Heart left ventricle (tissue), 16 donors: ENCODE results near the gene JHY. TPM values are rescaled to one million over a fixed set of nuclear protein-coding genes. Genes with fewer than 3 reads are reported as not detected.
A peak's percentile ranks its signal among the peaks of the same experiment; 100 is the strongest.

ENCODE experiments used
- ATAC-seq, 4 donors: fragments of 200-7000 bp; cut with Tn5 transposase; one replicate each; pipeline ENCODE4 v1.9.1; 2020 to 2022; ENCODE audit warnings: moderate library complexity in 4 of 4, mild to moderate bottlenecking in 3 of 4, moderate number of reproducible peaks in 1 of 4
- DNase-seq, 5 donors: peaks; one replicate each; pipeline ENCODE4 v3.0.0-alpha.2; 2020
- H3K27ac ChIP-seq, 12 donors: fragments of 200-600 bp; sonication (generic) in 4 of 12; one replicate each; pipeline versions ENCODE4 v1.5.0 to v1.8.0; 2016 to 2022; ENCODE audit warnings: mild to moderate bottlenecking in 2 of 12
- H3K27me3 ChIP-seq, 9 donors: fragments of 200-600 bp; sonication (generic) in 2 of 9; one replicate each; pipeline versions ENCODE4 v1.5.1 to v1.8.0; 2016 to 2022; ENCODE audit warnings: mild to moderate bottlenecking in 3 of 9
- H3K36me3 ChIP-seq, 9 donors: fragments of 200-600 bp; sonication (generic) in 2 of 9; one replicate each; pipeline versions ENCODE4 v1.5.0 to v1.8.0; 2018 to 2022; ENCODE audit warnings: mild to moderate bottlenecking in 2 of 9
- H3K4me1 ChIP-seq, 12 donors: fragments of 200-600 bp; sonication (generic) in 4 of 12; one replicate each; pipeline versions ENCODE4 v1.5.0 to v1.8.0; 2016 to 2022; ENCODE audit warnings: mild to moderate bottlenecking in 3 of 12
- H3K4me3 ChIP-seq, 12 donors: fragments of 200-600 bp; sonication (generic) in 4 of 12; one replicate each; pipeline versions ENCODE4 v1.5.0 to v1.8.0; 2017 to 2022; ENCODE audit warnings: mild to moderate bottlenecking in 9 of 12, moderate library complexity in 4 of 12
- H3K9me3 ChIP-seq, 12 donors: fragments of 200-600 bp; sonication (generic) in 4 of 12; one replicate each; pipeline versions ENCODE4 v1.5.0 to v1.8.0; 2016 to 2022; ENCODE audit warnings: mild to moderate bottlenecking in 1 of 12
- POLR2A ChIP-seq, 2 donors: fragments of 450-650 bp; IDR thresholded peaks; one replicate each; pipeline ENCODE4 v1.6.1; 2017; ENCODE audit warnings: antibody characterized with exemption in 2 of 2, mild to moderate bottlenecking in 2 of 2, moderate library complexity in 2 of 2
- WGBS, 4 donors: extraction: QIAGEN DNeasy Blood & Tissue Kit in 2 of 4; methylation state at CpG; one replicate each; pipeline versions ENCODE4 v1.1.5 to v1.1.7; 2013 to 2018; 5-methylcytosine and 5-hydroxymethylcytosine counted together
- intact Hi-C, 10 donors: fragments of 100-400 bp; cut with DNase I; formaldehyde crosslinking; loops; one replicate each; pipeline versions ENCODE4 v1.11.1 to v1.14.2; 2022
- polyA plus RNA-seq, 2 donors: library from polyadenylated mRNA; stranded (reverse); fragments of 200-250 nt; gene quantifications; one replicate each; pipeline ENCODE4 v1.2.3, GENCODE V29; 2013
- total RNA-seq, 9 donors: library from RNA; depleted of rRNA in 2 of 9; stranded (reverse); fragments of >200 nt in 2 of 9; fragmentation: NEBNext Ultra II Directional in 3 of 9; extraction: Animal tissue kit (Norgen Biotek cat#: 25700) in 3 of 9; gene quantifications; one replicate each; pipeline versions ENCODE4 v1.1.0 to v1.2.4, GENCODE V29; 2016 to 2023
- TF ChIP-seq, protein P1 (sequence below), 12 donors: fragments of 200-600 bp; sonication (generic) in 4 of 12; IDR thresholded peaks; one replicate each; pipeline versions ENCODE4 v1.5.0 to v1.8.0; 2018 to 2022; ENCODE audit warnings: antibody characterized with exemption in 12 of 12, mild to moderate bottlenecking in 5 of 12
- donor health status: ischemic (EF 13 %, LVEDD 7.1; RV severe dilation, severe dysfunction).
- donor health status: healthy with polysubstance abuse.
- donor health status: DM: no; HTN: yes; CAD: no.
- donor health status: DM: no; HTN: no; CAD: no.
- donor health status: ischemic (EF 25% LVEDD 6.9; RV normal size, moderate dysfunction).
- donor health status: ischemic (EF 25% LVEDD 5.7; RV mildly dilated, moderate dysfunction).
- donor health status: healthy.
- donor health status: DM: yes; HTN: yes; CAD: no.
- donor health status: ischemic (EF 35%, LVEDD 5.7; RV mildly dilated, moderate dysfunction).
- donor health status: nonischemic (EF 11% LVEDD 7.7; RV severe dilation, severe dysfunction).
- donor health status: DM: yes; HTN: yes; CAD: no.
- donor health status: PGD.
- donor health status: ischemic (EF 29% LVEDD 5.4; RV normal size, mild dysfunction).
- donor health status: nonischemic (EF 23%, LVEDD 6.1; RV moderate dilation, normal function).

JHY gene
- total and polyA plus RNA-seq, 11 donors: 0.50 to 2.3 (median 0.93) TPM

DNA sequence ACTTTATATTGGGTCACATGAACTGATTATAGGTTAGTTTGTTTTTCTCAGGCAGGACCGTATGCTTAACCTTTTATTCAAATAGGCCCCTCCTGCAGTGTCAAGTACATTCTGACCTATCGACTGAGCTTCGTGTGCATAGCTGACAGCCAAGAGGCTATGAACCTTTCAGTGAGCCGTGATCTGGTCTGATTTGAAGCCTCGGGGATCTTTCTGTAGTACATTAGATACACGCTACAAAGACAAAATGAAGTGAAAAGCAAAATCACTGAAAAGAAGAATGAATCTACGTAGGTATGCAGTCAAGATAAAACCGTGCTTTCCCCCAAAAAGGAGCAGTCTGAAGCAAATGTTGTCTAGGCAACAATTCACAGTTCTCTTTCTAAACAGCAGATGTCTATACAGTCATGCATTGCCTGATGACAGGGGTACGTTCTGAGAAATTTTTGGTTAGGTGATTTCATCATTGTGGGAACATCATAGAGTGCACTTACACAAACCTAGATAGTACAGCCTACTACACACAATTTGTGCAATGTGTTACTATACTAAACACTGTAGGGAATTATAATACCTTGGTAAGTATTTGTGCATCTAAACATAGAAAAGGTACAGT is 18.1 kb downstream of the JHY start:
- ATAC-seq (no peak), DNase-seq (no peak)
- 79 to 88% (median 85%) methylated on average over 9 of the region's 9 CpGs for WGBS, 4 donors
- intact Hi-C loops: no loop called here
- Histone ChIP-seq H3K27me3 (no peaks in the 10 kb centered on the region), H3K27ac (no peak overlapping the region), H3K4me3 (no peak overlapping the region), H3K36me3 (peaks cover 0 to 6% (median 0%) of the 10 kb centered on the region in 9 donors), H3K4me1 (no peaks in the 10 kb centered on the region), H3K9me3 (no peaks in the 10 kb centered on the region)
- TF ChIP-seq POLR2A (IDR thresholded peaks at IDR 0.05): no peak
- TF ChIP-seq, protein P1, sequence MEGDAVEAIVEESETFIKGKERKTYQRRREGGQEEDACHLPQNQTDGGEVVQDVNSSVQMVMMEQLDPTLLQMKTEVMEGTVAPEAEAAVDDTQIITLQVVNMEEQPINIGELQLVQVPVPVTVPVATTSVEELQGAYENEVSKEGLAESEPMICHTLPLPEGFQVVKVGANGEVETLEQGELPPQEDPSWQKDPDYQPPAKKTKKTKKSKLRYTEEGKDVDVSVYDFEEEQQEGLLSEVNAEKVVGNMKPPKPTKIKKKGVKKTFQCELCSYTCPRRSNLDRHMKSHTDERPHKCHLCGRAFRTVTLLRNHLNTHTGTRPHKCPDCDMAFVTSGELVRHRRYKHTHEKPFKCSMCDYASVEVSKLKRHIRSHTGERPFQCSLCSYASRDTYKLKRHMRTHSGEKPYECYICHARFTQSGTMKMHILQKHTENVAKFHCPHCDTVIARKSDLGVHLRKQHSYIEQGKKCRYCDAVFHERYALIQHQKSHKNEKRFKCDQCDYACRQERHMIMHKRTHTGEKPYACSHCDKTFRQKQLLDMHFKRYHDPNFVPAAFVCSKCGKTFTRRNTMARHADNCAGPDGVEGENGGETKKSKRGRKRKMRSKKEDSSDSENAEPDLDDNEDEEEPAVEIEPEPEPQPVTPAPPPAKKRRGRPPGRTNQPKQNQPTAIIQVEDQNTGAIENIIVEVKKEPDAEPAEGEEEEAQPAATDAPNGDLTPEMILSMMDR (IDR thresholded peaks at IDR 0.05): no peak

DNA sequence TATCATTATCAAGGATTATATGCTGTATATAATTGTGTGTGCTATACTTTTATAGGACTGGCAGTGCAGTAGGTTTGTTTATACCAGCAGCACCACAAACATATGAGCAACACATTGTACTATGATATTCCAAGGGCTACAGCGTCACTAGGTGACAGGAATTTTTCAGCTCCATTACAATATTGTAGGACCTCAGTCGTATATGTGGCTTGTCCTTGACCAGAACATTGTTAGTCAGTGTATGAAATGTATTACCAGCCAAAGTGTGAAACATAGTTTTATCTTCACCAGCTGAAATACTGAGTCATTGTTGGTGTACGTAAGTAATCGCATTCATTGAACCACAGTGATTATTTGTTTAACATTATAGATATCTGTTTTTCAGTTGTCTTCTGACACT is 20.4 kb downstream of the JHY start:
- ATAC-seq: no peak
- no peaks in the 10 kb centered on the region for H3K4me1 ChIP-seq
- WGBS, 4 donors: 93 to 97% (median 97%) methylated on average over 4 of the region's 4 CpGs

DNA sequence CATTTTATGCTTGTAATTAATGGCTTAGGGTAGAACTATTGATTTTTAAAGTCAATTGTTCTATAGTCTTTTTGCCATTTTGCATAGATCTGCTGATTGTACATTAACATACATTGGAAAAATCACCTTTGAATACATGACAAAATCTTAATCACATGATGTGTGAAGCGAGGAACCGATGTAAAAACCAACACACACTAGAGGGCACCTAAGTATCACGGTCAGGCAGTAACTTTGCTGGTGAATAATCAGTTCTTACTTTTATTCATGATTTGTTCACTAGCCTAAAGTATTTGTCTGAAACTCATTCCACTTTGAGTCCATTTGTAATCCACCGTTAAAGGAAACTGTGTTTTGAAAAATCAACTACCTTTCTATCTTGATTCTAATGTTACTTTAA is 28.2 kb downstream of the JHY start:
- peaks cover 0 to 2% (median 0%) of the 10 kb centered on the region in 9 donors for H3K27me3 ChIP-seq
- H3K4me3 ChIP-seq: no peak overlapping the region
- no peaks in the 10 kb centered on the region for H3K36me3 ChIP-seq
- no peaks in the 10 kb centered on the region for H3K9me3 ChIP-seq
- no peak overlapping the region for H3K27ac ChIP-seq
- no peak for DNase-seq
- TF ChIP-seq POLR2A (IDR thresholded peaks at IDR 0.05): no peak
- TF ChIP-seq, protein P1 (IDR thresholded peaks at IDR 0.05): peak in 10 of 12 donors; percentile 8 to 48 (median 42)
- intact Hi-C loops: loop anchor here in 7 of 10 donors (2.0 to 10.0 kb wide), 3 partner anchors 112 to 114 kb away; no protein-coding TSS in a partner anchor
- no peak for ATAC-seq
- H3K4me1 ChIP-seq: no peaks in the 10 kb centered on the region
- 58 to 66% (median 65%) methylated on average over 4 of the region's 4 CpGs for WGBS, 4 donors

More for the DNA sequence above, 20.4 kb downstream of the JHY start:
- H3K4me3 ChIP-seq: no peak overlapping the region
- no peak overlapping the region for H3K27ac ChIP-seq
- H3K9me3 ChIP-seq: no peaks in the 10 kb centered on the region
- intact Hi-C loops: no loop called here
- DNase-seq: no peak
- no peaks in the 10 kb centered on the region for H3K27me3 ChIP-seq
- TF ChIP-seq, protein P1 (IDR thresholded peaks at IDR 0.05): no peak
- TF ChIP-seq POLR2A (IDR thresholded peaks at IDR 0.05): no peak
- H3K36me3 ChIP-seq: peaks cover 0 to 6% (median 0%) of the 10 kb centered on the region in 9 donors

DNA sequence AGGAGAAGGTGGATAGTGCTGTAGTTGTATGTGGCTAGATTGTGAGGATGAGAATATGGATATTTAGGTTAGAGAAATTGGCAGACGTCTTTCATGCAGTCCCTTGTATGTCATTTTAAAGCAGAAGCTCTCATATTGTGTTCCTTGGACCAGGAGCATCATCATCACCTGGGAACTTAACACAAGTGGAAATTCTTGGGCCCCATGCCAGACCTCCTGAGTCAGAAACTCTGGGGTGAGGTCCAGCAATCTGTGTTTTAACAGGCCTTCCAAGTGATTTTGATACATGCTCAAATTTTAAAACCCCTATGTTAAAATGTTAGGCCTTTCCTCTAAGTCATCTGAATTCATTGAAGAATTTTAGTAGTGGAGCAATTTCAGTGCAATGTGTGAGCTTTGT is 34.8 kb downstream of the JHY start:
- no peaks in the 10 kb centered on the region for H3K4me1 ChIP-seq
- ATAC-seq (no peak), DNase-seq (no peak)
- no peaks in the 10 kb centered on the region for H3K36me3 ChIP-seq
- no peak for TF ChIP-seq POLR2A (IDR thresholded peaks at IDR 0.05)
- TF ChIP-seq, protein P1 (IDR thresholded peaks at IDR 0.05): no peak
- 83 to 90% (median 88%) methylated on average over 1 of the region's 1 CpG for WGBS, 4 donors
- H3K27ac ChIP-seq: no peak overlapping the region
- H3K4me3 ChIP-seq: no peak overlapping the region
- no peaks in the 10 kb centered on the region for H3K27me3 ChIP-seq
- H3K9me3 ChIP-seq: no peaks in the 10 kb centered on the region
- intact Hi-C loops: loop anchor here in 2 of 10 donors (10.0 kb wide), 1 partner anchor 107 kb away; no protein-coding TSS in a partner anchor
